ENCODE data around the gene PDE9A. TPM values are rescaled to one million over a fixed set of nuclear protein-coding genes. Genes with fewer than 3 reads are reported as not detected.

Gene PDE9A
- total RNA-seq, 1 donor: 9.5 TPM

DNA sequence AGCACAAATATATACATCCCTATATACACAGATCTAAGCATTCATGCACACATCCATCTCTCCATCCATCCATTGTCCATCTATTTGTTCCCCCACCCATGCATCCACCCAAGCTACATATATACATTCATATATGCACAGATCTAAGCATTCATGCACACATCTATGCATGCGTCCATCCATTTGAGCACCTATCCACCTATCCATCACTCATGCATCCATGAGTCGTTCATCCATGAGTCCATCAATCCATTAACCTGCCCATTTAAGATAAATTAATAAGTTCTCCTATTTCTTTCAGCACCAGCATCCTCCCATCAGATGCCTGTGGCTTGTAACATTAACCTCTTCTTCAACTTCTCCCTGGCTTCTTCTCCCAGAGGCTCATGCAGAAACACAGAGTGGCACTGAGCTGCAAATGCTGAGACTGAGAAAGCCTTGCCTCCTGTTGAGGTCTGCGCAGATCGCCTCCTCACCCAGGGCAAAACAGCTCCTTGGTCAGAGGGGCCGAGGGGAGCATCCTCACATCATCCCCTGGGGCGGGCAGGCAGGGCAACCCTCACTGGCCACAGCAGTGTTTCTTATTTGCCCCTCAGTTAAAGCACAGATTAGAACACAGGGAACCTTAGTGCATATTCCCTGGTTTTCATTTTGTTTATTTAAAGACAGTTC lies 17.4 kb upstream of the PDE9A start:
- H3K4me3 ChIP-seq (ENCODE audit: low read depth, low read length): no peak overlapping the region
- DNase-seq (ENCODE audit: low read depth): no peak
- TF ChIP-seq CTCF (IDR thresholded peaks at IDR 0.05; ENCODE audit: insufficient read depth, low read depth, low read length): no peak

- DNase-seq (ENCODE audit: low read depth): peak; percentile 92
- no peak for TF ChIP-seq CTCF (IDR thresholded peaks at IDR 0.05; ENCODE audit: insufficient read depth, low read depth, low read length)
- H3K4me3 ChIP-seq (ENCODE audit: low read depth, low read length): no peak overlapping the region
Observed at GRCh38 chr21:42636520-42637266, 16.7 kb upstream of the PDE9A start.

DNA sequence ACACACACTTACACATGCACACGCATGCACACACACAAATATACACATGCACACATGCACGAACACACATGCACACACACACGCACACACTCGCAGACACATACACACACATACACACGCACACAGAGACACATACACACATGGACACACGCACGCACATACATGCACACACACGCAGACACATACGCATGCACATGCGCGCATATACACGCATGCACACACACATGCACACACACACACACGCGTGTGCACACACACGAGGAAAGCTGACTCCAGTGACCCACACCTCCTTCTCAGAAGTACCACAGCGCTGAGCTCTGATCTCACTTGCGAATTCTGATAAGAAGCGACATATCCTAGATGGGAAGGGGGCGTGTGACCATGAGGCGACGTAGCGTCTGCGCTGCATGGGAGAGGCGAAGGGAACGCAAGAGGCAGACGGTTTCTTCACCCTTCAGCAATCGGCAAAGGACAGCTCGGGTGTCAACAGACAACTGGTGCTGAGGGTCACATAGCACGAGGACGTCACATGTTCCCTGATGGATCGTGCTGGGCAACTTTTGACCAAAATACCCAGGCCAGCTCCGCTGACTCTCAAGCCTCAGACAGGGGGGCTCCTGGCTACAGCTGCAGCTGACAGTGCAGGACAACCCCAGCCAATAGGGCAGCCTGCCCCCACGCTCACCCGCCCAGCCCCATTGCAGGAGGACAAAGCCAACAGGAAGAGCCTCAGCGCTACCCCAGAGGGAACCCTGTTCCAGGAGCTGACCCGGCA lies 16.0 kb upstream of the PDE9A start:
- DNase-seq (ENCODE audit: low read depth): no peak
- TF ChIP-seq CTCF (IDR thresholded peaks at IDR 0.05; ENCODE audit: insufficient read depth, low read depth, low read length): no peak
- no peak overlapping the region for H3K4me3 ChIP-seq (ENCODE audit: low read depth, low read length)

GRCh38 chr21:42638266-42638863 lies 15.1 kb upstream of the PDE9A start:
- no peak overlapping the region for H3K4me3 ChIP-seq (ENCODE audit: low read depth, low read length)
- DNase-seq (ENCODE audit: low read depth): no peak
- TF ChIP-seq CTCF (IDR thresholded peaks at IDR 0.05; ENCODE audit: insufficient read depth, low read depth, low read length): no peak

DNA sequence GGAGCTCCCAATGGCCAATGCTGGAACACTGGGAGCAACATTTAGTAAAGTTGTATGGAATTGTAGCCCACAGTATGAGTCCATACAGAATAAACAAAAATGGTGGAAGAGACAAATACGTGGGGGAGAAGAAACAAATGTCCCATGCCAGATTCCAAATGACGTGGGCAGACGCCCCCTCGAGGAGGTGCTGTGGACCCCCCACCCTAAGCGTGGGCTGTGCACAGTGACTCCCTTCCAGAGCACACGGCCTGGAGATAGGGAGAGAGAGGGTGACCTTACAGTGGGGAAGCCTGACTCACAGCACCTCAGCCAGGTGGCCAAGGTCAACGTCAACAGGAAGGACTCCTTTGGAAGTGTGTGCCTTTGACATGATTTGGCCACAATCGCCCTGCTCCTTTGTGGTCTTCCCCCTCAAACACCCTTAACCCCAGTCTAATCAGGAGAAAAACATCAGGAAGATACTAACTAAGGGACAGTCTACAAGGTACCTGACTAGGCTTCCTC lies 13.7 kb upstream of the PDE9A start:
- DNase-seq (ENCODE audit: low read depth): no peak
- H3K4me3 ChIP-seq (ENCODE audit: low read depth, low read length): no peak overlapping the region
- TF ChIP-seq CTCF (IDR thresholded peaks at IDR 0.05; ENCODE audit: insufficient read depth, low read depth, low read length): no peak

- TF ChIP-seq CTCF (IDR thresholded peaks at IDR 0.05; ENCODE audit: insufficient read depth, low read depth, low read length): no peak
- no peak overlapping the region for H3K4me3 ChIP-seq (ENCODE audit: low read depth, low read length)
- no peak for DNase-seq (ENCODE audit: low read depth)
Observed at GRCh38 chr21:42640486-42640885, 12.9 kb upstream of the PDE9A start.
